Stimulated activated effector memory CD8-positive, alpha-beta T cell treated with anti-CD3 and anti-CD28 coated beads, Interleukin-12 subunit alpha, Interleukin-12 subunit beta, amount 100 ng/mL, for 72 hours (primary cell): ENCODE measurements around the gene NFATC3.

Experiments
- ATAC-seq: fragments of 150-1000 bp; cut with Tn5 transposase; 2 replicates; pipeline ENCODE4 v1.10.0; 2021
- DNase-seq, 2 donors: peaks; one replicate each; pipeline ENCODE4 v3.0.0; 2021 to 2022; ENCODE audit warnings: low spot score in 2 of 2
- H3K27ac Mint-ChIP-seq: one replicate; pipeline ENCODE4 v1.8.0; 2022; ENCODE audit warnings: mild to moderate bottlenecking, mixed read lengths
- H3K36me3 Mint-ChIP-seq: one replicate; pipeline ENCODE4 v1.8.0; 2022; ENCODE audit warnings: mild to moderate bottlenecking, mixed read lengths
- H3K4me1 Mint-ChIP-seq: one replicate; pipeline ENCODE4 v1.8.0; 2022; ENCODE audit warnings: mixed read lengths
- H3K4me3 Mint-ChIP-seq: one replicate; pipeline ENCODE4 v1.8.0; 2022; ENCODE audit warnings: mild to moderate bottlenecking, mixed read lengths
- H3K9me3 Mint-ChIP-seq: one replicate; pipeline ENCODE4 v1.8.0; 2022; ENCODE audit warnings: mixed read lengths

Gene NFATC3

DNA sequence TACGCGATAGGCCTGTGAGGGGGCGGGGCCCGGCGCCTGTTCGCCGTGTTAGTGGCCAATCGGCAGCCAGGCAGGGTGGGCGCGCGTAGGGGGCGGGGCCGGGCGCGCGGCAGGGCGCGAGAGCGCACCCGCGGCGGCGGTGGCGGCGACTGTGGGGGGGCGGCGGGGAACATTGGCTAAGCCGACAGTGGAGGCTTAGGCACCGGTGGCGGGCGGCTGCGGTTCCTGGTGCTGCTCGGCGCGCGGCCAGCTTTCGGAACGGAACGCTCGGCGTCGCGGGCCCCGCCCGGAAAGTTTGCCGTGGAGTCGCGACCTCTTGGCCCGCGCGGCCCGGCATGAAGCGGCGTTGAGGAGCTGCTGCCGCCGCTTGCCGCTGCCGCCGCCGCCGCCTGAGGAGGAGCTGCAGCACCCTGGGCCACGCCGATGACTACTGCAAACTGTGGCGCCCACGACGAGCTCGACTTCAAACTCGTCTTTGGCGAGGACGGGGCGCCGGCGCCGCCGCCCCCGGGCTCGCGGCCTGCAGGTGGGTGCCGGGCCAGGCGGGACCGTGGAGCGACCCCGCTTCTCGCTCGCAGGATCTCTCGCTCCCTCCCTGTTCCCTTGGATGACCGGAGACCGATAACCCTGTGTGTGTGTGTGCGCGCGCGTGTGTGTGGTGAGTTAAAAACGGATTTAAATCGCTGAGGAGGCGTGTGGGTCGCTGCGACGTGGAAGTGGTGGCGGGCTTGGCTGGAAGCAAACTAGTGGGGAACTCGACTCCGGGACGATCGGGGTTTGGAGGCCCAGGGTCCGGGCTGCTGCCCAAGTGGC is at the start of gene NFATC3:
NFATC3 (plus strand) TSS at position 112 of the 813 bp plus-strand sequence; CDS start at position 424, 312 bp downstream.
- Mint-ChIP-seq H3K27ac (peak within 1 kb of the TSS; percentile 84), H3K9me3 (no peaks in the 10 kb centered on the region), H3K4me3 (peak within 1 kb of the TSS; percentile 80), H3K36me3 (peaks cover 20% of the 10 kb centered on the region), H3K4me1 (peaks cover 61% of the 10 kb centered on the region)
- peak; percentile 81 for ATAC-seq
- DNase-seq: peak in 1 of 2 donors; percentile 92

GRCh38 chr16:68037841-68038597 is 47.2 kb upstream of the NFATC3 start:
- DNase-seq (no peak), ATAC-seq (no peak)
- peaks cover 13% of the 10 kb centered on the region for H3K4me1 Mint-ChIP-seq
- H3K27ac Mint-ChIP-seq: no peak overlapping the region
- peaks cover 52% of the 10 kb centered on the region for H3K36me3 Mint-ChIP-seq
- no peak overlapping the region for H3K4me3 Mint-ChIP-seq
- H3K9me3 Mint-ChIP-seq: no peaks in the 10 kb centered on the region

DNA sequence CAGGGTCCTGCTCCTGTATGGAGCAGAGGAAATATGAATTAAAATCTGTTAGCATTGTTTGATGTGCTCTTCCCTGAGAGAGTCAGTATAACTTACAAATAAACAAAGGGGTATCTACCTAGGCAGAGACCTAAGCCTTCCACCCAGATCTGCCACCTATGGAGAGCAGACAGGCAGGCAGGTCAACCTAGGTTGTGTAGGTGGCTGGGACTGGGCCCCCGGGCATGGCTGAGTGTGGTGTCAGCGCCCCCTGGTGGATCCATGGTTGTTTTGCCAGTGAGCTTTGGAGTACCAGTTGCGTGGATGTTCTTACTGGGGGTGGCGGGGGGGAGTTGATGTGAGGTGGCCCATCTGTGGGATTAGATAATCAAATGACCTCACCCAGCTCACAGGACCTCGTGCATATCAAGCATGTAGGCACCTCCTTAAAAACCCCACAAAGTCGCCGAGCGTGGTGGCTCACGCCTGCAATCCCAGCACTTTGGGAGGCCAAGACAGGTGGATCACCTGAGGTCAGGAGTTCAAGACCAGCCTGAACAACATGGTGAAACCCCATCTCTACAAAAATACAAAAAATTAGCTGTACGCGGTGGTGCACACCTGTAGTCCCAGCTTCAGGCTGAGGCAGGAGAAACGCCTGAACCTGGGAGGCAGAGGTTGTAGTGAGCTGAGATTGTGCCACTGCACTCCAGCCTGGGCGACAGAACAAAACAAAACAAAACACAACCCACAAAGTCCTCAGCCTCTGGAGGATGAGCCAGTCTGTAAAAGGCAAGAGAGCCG is 44.5 kb upstream of the NFATC3 start:
- Mint-ChIP-seq H3K36me3 (peaks cover 69% of the 10 kb centered on the region), H3K4me1 (peaks cover 13% of the 10 kb centered on the region), H3K9me3 (no peaks in the 10 kb centered on the region), H3K27ac (peak overlapping the region; percentile 54), H3K4me3 (no peak overlapping the region)
- DNase-seq (peak; percentile 87 to 92), ATAC-seq (peak; percentile 99)

GRCh38 chr16:68041783-68042182 is 43.4 kb upstream of the NFATC3 start:
- no peak for DNase-seq
- H3K4me3 Mint-ChIP-seq: no peak overlapping the region
- H3K4me1 Mint-ChIP-seq: peaks cover 9% of the 10 kb centered on the region
- H3K9me3 Mint-ChIP-seq: no peaks in the 10 kb centered on the region
- H3K36me3 Mint-ChIP-seq: peaks cover 67% of the 10 kb centered on the region
- no peak for ATAC-seq
- no peak overlapping the region for H3K27ac Mint-ChIP-seq

DNA sequence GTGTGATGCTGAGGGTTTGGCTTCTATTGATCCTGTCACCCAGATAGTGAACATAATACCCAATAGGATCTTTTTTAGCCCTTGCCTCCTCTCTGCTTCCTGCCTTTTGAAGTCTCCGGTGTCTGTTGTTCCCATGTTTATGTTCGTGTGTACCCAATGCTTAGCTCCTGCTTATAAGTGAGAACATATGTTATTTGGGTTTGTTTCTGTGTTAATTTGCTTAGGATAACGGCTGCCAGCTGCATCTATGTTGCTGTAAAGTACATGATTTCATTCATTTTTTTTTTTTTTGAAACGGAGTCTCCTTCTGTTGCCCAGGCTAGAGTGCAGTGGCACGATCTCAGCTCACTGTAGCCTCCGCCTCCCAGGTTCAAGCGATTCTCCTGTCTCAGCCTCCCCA is 39.1 kb upstream of the NFATC3 start:
- Mint-ChIP-seq H3K4me1 (no peaks in the 10 kb centered on the region), H3K36me3 (peaks cover 59% of the 10 kb centered on the region), H3K4me3 (no peak overlapping the region), H3K27ac (no peak overlapping the region), H3K9me3 (no peaks in the 10 kb centered on the region)
- DNase-seq (no peak), ATAC-seq (no peak)

DNA sequence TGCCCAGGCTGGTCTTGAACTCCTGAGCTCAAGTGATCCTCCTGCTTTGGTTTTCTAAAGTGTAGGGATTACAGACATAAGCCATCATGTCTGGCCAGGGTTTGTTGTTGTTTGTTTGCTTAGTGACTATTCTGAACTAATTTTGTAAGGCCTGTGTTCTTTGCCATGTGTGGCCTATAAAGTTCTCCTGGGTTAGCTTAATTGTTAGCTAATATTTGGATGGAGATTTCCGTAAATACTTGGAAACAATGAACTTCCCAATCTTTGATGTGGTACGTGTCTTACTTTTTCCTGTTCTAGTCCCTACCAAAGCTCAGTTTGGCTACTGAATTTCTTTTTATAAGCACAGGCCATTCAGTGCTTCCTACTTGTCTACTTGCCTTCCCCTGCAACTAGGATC is 37.2 kb upstream of the NFATC3 start:
- no peak for DNase-seq
- Mint-ChIP-seq H3K27ac (no peak overlapping the region), H3K9me3 (no peaks in the 10 kb centered on the region), H3K4me1 (no peaks in the 10 kb centered on the region), H3K36me3 (peaks cover 70% of the 10 kb centered on the region), H3K4me3 (no peak overlapping the region)
- ATAC-seq: no peak

- DNase-seq (no peak), ATAC-seq (no peak)
- H3K4me3 Mint-ChIP-seq: no peak overlapping the region
- no peaks in the 10 kb centered on the region for H3K9me3 Mint-ChIP-seq
- peaks cover 73% of the 10 kb centered on the region for H3K36me3 Mint-ChIP-seq
- H3K4me1 Mint-ChIP-seq: no peaks in the 10 kb centered on the region
- H3K27ac Mint-ChIP-seq: no peak overlapping the region
These were observed 35.7 kb upstream of the NFATC3 start for GRCh38 chr16:68049449-68049848.

- no peak for DNase-seq
- H3K27ac Mint-ChIP-seq: peak overlapping the region; percentile 63
- H3K36me3 Mint-ChIP-seq: peaks cover 81% of the 10 kb centered on the region
- ATAC-seq: no peak
- peaks cover 14% of the 10 kb centered on the region for H3K4me1 Mint-ChIP-seq
- no peaks in the 10 kb centered on the region for H3K9me3 Mint-ChIP-seq
- no peak overlapping the region for H3K4me3 Mint-ChIP-seq
These were observed 29.8 kb upstream of the NFATC3 start for GRCh38 chr16:68055395-68055794.

DNA sequence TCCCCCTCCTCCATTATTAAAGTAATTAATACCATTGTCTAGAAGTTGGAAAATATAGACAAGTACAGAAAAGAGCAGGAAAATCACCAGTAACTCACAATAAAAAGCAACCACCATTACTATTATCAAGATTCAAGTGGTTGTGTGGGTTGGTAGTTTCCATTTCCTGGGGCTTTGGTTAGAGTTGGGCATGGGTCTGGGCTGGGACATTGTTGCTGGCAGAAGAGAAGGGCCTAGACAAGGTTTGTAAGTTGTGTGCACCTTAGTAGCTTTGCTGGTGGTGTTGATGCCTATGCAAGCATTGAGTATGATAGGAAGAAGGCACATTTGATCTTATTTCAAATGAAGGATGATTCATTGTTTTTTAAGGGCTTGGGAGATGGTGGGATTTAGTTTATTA is 25.4 kb upstream of the NFATC3 start:
- peaks cover 70% of the 10 kb centered on the region for H3K36me3 Mint-ChIP-seq

DNA sequence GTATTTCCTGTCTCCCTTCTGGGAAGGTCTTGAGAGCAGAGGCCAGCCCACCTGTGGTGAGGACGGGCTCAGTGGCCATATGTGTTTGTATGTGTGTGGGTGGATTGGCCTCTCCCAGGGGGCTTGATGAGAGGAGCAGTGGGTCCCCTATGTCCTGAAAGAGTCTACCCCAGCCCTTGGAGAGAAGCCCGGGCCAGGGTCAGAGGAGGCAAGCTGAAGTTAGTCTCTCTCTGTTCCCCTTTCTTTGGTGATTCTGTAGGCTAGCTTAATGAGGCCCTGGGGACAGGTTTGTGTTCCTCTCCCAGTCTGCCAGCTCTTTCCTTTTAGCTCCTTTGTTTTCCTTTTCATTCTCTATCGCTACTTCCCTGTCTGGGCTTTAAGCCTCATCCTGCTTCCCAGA is 23.8 kb upstream of the NFATC3 start:
- no peak for DNase-seq
- Mint-ChIP-seq H3K9me3 (no peaks in the 10 kb centered on the region), H3K4me3 (peak overlapping the region; percentile 21), H3K36me3 (peaks cover 78% of the 10 kb centered on the region), H3K27ac (peak overlapping the region; percentile 91), H3K4me1 (peaks cover 67% of the 10 kb centered on the region)
- no peak for ATAC-seq

More for the DNA sequence above, 25.4 kb upstream of the NFATC3 start:
- DNase-seq: no peak
- H3K27ac Mint-ChIP-seq: peak overlapping the region; percentile 91
- no peaks in the 10 kb centered on the region for H3K9me3 Mint-ChIP-seq
- ATAC-seq: peak; percentile 33
- H3K4me3 Mint-ChIP-seq: peak overlapping the region; percentile 6
- H3K4me1 Mint-ChIP-seq: peaks cover 51% of the 10 kb centered on the region

DNA sequence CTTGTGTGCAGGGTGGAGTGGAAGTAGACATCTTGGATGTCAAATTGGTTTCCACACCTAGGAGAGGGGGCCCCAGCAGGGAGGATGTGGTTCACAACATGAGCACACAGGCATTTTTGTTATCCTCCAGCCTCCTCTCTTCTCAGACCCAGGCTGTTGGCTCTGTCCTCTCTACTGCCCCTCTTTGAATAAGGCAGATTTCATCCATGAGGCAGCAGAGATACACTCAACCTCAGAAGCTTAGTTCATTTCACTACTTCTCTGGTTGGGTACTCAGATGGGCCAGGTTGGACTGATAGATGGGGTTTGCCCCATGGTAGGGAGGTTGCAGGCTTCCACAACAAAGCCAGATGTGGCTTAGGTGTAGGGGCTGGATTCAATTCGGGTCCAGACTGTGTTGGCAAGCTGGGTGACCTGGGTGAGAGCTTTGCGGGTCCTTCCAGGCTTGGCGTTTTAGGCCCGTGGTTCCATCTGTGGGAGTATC is 22.2 kb upstream of the NFATC3 start:
- peak in 1 of 2 donors; percentile 72 for DNase-seq
- Mint-ChIP-seq H3K9me3 (no peaks in the 10 kb centered on the region), H3K4me3 (peak overlapping the region; percentile 55), H3K4me1 (peaks cover 78% of the 10 kb centered on the region), H3K27ac (peak overlapping the region; percentile 91), H3K36me3 (peaks cover 77% of the 10 kb centered on the region)
- ATAC-seq: peak; percentile 86

- DNase-seq (peak; percentile 60 to 85), ATAC-seq (peak; percentile 72)
- H3K9me3 Mint-ChIP-seq: no peaks in the 10 kb centered on the region
- peaks cover 63% of the 10 kb centered on the region for H3K36me3 Mint-ChIP-seq
- peak overlapping the region; percentile 12 for H3K4me3 Mint-ChIP-seq
- H3K4me1 Mint-ChIP-seq: peaks cover 82% of the 10 kb centered on the region
- peak overlapping the region; percentile 83 for H3K27ac Mint-ChIP-seq
These were observed 20.3 kb upstream of the NFATC3 start for GRCh38 chr16:68064791-68065365.

DNA sequence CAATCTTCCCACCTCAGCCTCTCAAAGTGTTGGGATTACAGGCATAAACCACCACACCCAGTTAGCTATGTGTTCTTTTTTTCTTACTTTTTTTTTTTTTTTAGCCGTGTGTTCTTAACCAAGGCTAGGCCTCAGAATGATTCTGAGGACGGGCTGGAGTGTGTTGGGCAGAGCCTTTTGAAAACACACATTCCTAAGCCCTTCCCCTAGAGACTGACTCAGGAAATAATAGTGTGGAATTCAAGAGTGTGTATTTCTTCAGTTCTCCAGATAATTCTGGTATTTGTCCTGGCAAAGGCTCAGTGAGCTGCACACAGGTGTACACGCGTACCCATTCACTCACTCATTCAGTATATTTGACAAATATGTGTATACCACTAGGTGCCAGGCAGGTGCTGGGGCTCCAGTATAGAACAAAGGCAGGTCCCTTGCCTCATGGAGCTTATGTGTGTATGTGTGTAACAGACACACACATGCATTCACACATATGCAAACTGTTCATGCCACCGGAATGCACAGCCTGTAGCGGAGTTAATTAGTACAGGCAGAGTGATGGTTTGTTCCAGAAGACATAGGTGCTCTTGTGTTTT is 19.4 kb upstream of the NFATC3 start:
- H3K4me3 Mint-ChIP-seq: no peak overlapping the region
- H3K4me1 Mint-ChIP-seq: peaks cover 86% of the 10 kb centered on the region
- no peaks in the 10 kb centered on the region for H3K9me3 Mint-ChIP-seq
- DNase-seq (no peak), ATAC-seq (no peak)
- H3K36me3 Mint-ChIP-seq: peaks cover 58% of the 10 kb centered on the region
- peak overlapping the region; percentile 83 for H3K27ac Mint-ChIP-seq

- peaks cover 84% of the 10 kb centered on the region for H3K4me1 Mint-ChIP-seq
- no peaks in the 10 kb centered on the region for H3K9me3 Mint-ChIP-seq
- H3K36me3 Mint-ChIP-seq: peaks cover 59% of the 10 kb centered on the region
- ATAC-seq (no peak), DNase-seq (no peak)
- H3K27ac Mint-ChIP-seq: peak overlapping the region; percentile 83
- no peak overlapping the region for H3K4me3 Mint-ChIP-seq
These were observed 18.4 kb upstream of the NFATC3 start for GRCh38 chr16:68066763-68067162.
